ENCODE results near the gene IFIT3.

Gene IFIT3

GRCh38 chr10:89363729-89364442 lies 36.1 kb downstream of the IFIT3 start:
- no peak for DNase-seq

- DNase-seq: no peak
These were observed 36.7 kb downstream of the IFIT3 start for GRCh38 chr10:89364531-89364930.

GRCh38 chr10:89367529-89367928 lies 39.7 kb downstream of the IFIT3 start:
- DNase-seq: no peak

- no peak for DNase-seq
These were observed 40.3 kb downstream of the IFIT3 start for GRCh38 chr10:89368129-89368528.

GRCh38 chr10:89369156-89370105 lies 41.6 kb downstream of the IFIT3 start:
- DNase-seq: no peak

- no peak for DNase-seq
These were observed 43.3 kb downstream of the IFIT3 start for GRCh38 chr10:89371079-89371478.

GRCh38 chr10:89371987-89372386 lies 44.2 kb downstream of the IFIT3 start:
- no peak for DNase-seq

- DNase-seq: no peak
These were observed 46.3 kb downstream of the IFIT3 start for GRCh38 chr10:89373916-89374711.

GRCh38 chr10:89374713-89375141 lies 46.9 kb downstream of the IFIT3 start:
- DNase-seq: no peak

- DNase-seq: no peak
These were observed 50.2 kb downstream of the IFIT3 start, which contains the start of gene IFIT1B for GRCh38 chr10:89377705-89378637. TSS of gene IFIT1B (plus strand) at chr10:89378056. CDS start at chr10:89378136, 80 bp downstream.

GRCh38 chr10:89379103-89379502 lies 51.3 kb downstream of the IFIT3 start:
- no peak for DNase-seq

GRCh38 chr10:89382757-89383156 lies 55.0 kb downstream of the IFIT3 start:
- no peak for DNase-seq

- no peak for DNase-seq
These were observed 56.9 kb downstream of the IFIT3 start for GRCh38 chr10:89384474-89385340.

GRCh38 chr10:89388806-89389205 lies 61.0 kb downstream of the IFIT3 start:
- DNase-seq: no peak

GRCh38 chr10:89389254-89389653 lies 61.5 kb downstream of the IFIT3 start:
- no peak for DNase-seq

Data from NCI-H524 treated with DMSO at 0.1 percent for 48 hours (cell line).